Right atrium auricular region (tissue), 2 donors: Measurements from ENCODE around the gene CYB561D1. TPM values are rescaled to one million over a fixed set of nuclear protein-coding genes. Genes with fewer than 3 reads are reported as not detected.

Source experiments
- DNase-seq: peaks from one replicate; pipeline ENCODE4 v3.0.0-alpha.2; 2019; ENCODE audit warnings: low spot score
- H3K27ac ChIP-seq, 2 donors: fragments of 200-600 bp; sonication (generic); 1 replicate in 1 of 2; 2 replicates in 1 of 2; pipeline ENCODE4 v1.5.1; 2016 to 2019
- H3K27me3 ChIP-seq, 2 donors: fragments of 200-600 bp; sonication (generic); one replicate each; pipeline versions ENCODE4 v1.5.1 to v1.6.0; 2017 to 2019
- H3K36me3 ChIP-seq: fragments of 200-600 bp; sonication (generic); one replicate; pipeline ENCODE4 v1.5.1; 2016
- H3K4me1 ChIP-seq, 2 donors: fragments of 200-600 bp; sonication (generic); one replicate each; pipeline versions ENCODE4 v1.5.1 to v1.6.0; 2017 to 2019
- H3K4me3 ChIP-seq, 2 donors: fragments of 200-600 bp; sonication (generic); 1 replicate in 1 of 2; 2 replicates in 1 of 2; pipeline ENCODE4 v1.5.1; 2017 to 2019; ENCODE audit warnings: mild to moderate bottlenecking in 1 of 2, moderate library complexity in 1 of 2
- H3K9me3 ChIP-seq, 2 donors: fragments of 200-600 bp; sonication (generic); one replicate each; pipeline ENCODE4 v1.5.1; 2019
- total RNA-seq, 2 donors: library from RNA; depleted of rRNA; stranded (reverse); fragments of >200 nt; gene quantifications; one replicate each; pipeline ENCODE4 v1.1.0, GENCODE V29; 2016
- TF ChIP-seq, protein P1 (sequence below), 2 donors: fragments of 200-600 bp; sonication (generic); IDR thresholded peaks; one replicate each; pipeline ENCODE4 v1.5.1; 2019; ENCODE audit warnings: antibody characterized with exemption in 2 of 2

Gene CYB561D1
- total RNA-seq, 2 donors from 2014 or later = 2.6 to 6.9 TPM

GRCh38 chr1:109485001-109485400 is 8.9 kb upstream of the CYB561D1 start:
- H3K9me3 ChIP-seq = no peaks in the 10 kb centered on the region
- peaks cover 0 to 18% of the 10 kb centered on the region in 2 donors for H3K4me1 ChIP-seq
- H3K27me3 ChIP-seq = no peaks in the 10 kb centered on the region
- H3K36me3 ChIP-seq = peaks cover 5% of the 10 kb centered on the region
- H3K27ac ChIP-seq = no peak overlapping the region
- peak overlapping the region in 1 of 2 donors; percentile 70 for H3K4me3 ChIP-seq
- DNase-seq = no peak
- TF ChIP-seq, protein P1, sequence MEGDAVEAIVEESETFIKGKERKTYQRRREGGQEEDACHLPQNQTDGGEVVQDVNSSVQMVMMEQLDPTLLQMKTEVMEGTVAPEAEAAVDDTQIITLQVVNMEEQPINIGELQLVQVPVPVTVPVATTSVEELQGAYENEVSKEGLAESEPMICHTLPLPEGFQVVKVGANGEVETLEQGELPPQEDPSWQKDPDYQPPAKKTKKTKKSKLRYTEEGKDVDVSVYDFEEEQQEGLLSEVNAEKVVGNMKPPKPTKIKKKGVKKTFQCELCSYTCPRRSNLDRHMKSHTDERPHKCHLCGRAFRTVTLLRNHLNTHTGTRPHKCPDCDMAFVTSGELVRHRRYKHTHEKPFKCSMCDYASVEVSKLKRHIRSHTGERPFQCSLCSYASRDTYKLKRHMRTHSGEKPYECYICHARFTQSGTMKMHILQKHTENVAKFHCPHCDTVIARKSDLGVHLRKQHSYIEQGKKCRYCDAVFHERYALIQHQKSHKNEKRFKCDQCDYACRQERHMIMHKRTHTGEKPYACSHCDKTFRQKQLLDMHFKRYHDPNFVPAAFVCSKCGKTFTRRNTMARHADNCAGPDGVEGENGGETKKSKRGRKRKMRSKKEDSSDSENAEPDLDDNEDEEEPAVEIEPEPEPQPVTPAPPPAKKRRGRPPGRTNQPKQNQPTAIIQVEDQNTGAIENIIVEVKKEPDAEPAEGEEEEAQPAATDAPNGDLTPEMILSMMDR (IDR thresholded peaks at IDR 0.05) = no peak

DNA sequence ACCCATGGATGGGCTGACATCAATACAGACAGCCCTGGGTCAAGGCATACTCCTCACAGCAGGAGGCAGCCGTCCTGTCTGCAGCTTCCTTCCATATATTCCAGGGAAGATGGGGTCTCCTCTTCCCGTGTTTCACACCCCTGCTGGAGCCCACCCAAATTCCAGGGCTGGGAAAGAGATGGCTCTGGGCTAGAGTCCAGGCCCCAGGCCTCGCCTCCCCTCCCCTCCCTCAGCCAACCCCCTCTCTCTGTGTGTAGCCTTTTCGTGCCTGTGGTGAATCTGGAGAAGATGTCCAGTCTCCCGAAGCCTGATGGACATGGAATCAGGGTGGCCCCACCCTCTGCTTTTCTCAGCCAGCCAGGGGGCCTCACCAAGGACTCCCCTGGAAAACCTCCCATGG is 6.6 kb upstream of the CYB561D1 start:
- Histone ChIP-seq H3K27ac (no peak overlapping the region), H3K9me3 (no peaks in the 10 kb centered on the region), H3K4me3 (no peak overlapping the region), H3K27me3 (no peaks in the 10 kb centered on the region), H3K36me3 (peaks cover 5% of the 10 kb centered on the region), H3K4me1 (peaks cover 0 to 22% of the 10 kb centered on the region in 2 donors)
- TF ChIP-seq, protein P1 (IDR thresholded peaks at IDR 0.05) = no peak
- DNase-seq = no peak

GRCh38 chr1:109488201-109488600 is 5.7 kb upstream of the CYB561D1 start:
- Histone ChIP-seq H3K4me3 (no peak overlapping the region), H3K4me1 (peaks cover 0 to 18% of the 10 kb centered on the region in 2 donors), H3K9me3 (no peaks in the 10 kb centered on the region), H3K36me3 (peaks cover 5% of the 10 kb centered on the region), H3K27me3 (no peaks in the 10 kb centered on the region), H3K27ac (no peak overlapping the region)
- TF ChIP-seq, protein P1 (IDR thresholded peaks at IDR 0.05) = no peak
- DNase-seq = no peak

- peaks cover 0 to 20% of the 10 kb centered on the region in 2 donors for H3K4me1 ChIP-seq
- no peak for DNase-seq
- peaks cover 5% of the 10 kb centered on the region for H3K36me3 ChIP-seq
- no peak overlapping the region for H3K4me3 ChIP-seq
- TF ChIP-seq, protein P1 (IDR thresholded peaks at IDR 0.05) = no peak
- no peaks in the 10 kb centered on the region for H3K27me3 ChIP-seq
- H3K27ac ChIP-seq = no peak overlapping the region
- H3K9me3 ChIP-seq = no peaks in the 10 kb centered on the region
Measured at GRCh38 chr1:109488696-109489095, 5.2 kb upstream of the CYB561D1 start.

GRCh38 chr1:109490029-109490933 is 3.6 kb upstream of the CYB561D1 start:
- Histone ChIP-seq H3K27me3 (no peaks in the 10 kb centered on the region), H3K4me3 (no peak overlapping the region), H3K36me3 (peaks cover 5% of the 10 kb centered on the region), H3K4me1 (peaks cover 0 to 19% of the 10 kb centered on the region in 2 donors), H3K9me3 (no peaks in the 10 kb centered on the region), H3K27ac (no peak overlapping the region)
- DNase-seq = peak; percentile 81
- TF ChIP-seq, protein P1 (IDR thresholded peaks at IDR 0.05) = peak; percentile 80 to 86
